Body of pancreas (tissue), 4 donors: ENCODE results near the gene ZBTB21. TPM values are rescaled to one million over a fixed set of nuclear protein-coding genes. Genes with fewer than 3 reads are reported as not detected.
A peak's percentile ranks its signal among the peaks of the same experiment; 100 is the strongest.
"Not testable (repeated sequence)": the region's sequence is repeated elsewhere in the genome, so short reads cannot be mapped to it uniquely, and the experiment has no call there.

Experiments used
- ATAC-seq: fragments of 150-250 bp; one replicate; pipeline ENCODE4 v1.9.1; 2016
- DNase-seq, 4 donors: peaks; one replicate each; pipeline ENCODE4 v3.0.0-alpha.2; 2019
- H3K27ac ChIP-seq, 4 donors: fragments of 200-600 bp; sonication (generic); 1 replicate in 3 of 4; 2 replicates in 1 of 4; pipeline versions ENCODE4 v1.5.1 to v1.6.1; 2016 to 2019; ENCODE audit warnings: mild to moderate bottlenecking in 1 of 4, mixed read lengths in 1 of 4, moderate library complexity in 1 of 4
- H3K27me3 ChIP-seq, 2 donors: fragments of 200-600 bp; sonication (generic); one replicate each; pipeline ENCODE4 v1.6.0; 2016; ENCODE audit warnings: mild to moderate bottlenecking in 1 of 2
- H3K36me3 ChIP-seq, 2 donors: fragments of 200-600 bp; sonication (generic); replicated peaks in 1 of 2; 2 replicates each; pipeline ENCODE4 v1.5.1; 2016; ENCODE audit warnings: low read depth in 2 of 2; ENCODE audit not compliant: insufficient read depth in 1 of 2
- H3K4me1 ChIP-seq: fragments of 200-600 bp; sonication (generic); one replicate; pipeline ENCODE4 v1.6.0; 2016
- H3K4me3 ChIP-seq, 2 donors: fragments of 200-600 bp; sonication (generic); 1 replicate in 1 of 2; 2 replicates in 1 of 2; pipeline ENCODE4 v1.5.1; 2016 to 2019
- H3K9me3 ChIP-seq, 3 donors: fragments of 200-600 bp; sonication (generic); 1 replicate in 2 of 3; 2 replicates in 1 of 3; pipeline ENCODE4 v1.5.1; 2016
- CTCF ChIP-seq, 7 experiments: fragments of 450-650 bp in 4 of 7; fragments of 200-600 bp in 3 of 7; sonication (generic) in 3 of 7; IDR thresholded peaks; one replicate each; pipeline ENCODE4 v1.5.1; 2016 to 2019; ENCODE audit warnings: antibody characterized with exemption in 7 of 7
- POLR2A ChIP-seq, 3 donors: fragments of 450-650 bp; IDR thresholded peaks; one replicate each; pipeline ENCODE4 v1.6.1; 2016; ENCODE audit warnings: antibody characterized with exemption in 3 of 3, mild to moderate bottlenecking in 2 of 3
- WGBS, 2 donors: methylation state at CpG; one replicate each; pipeline ENCODE4 v1.1.5; 2017; 5-methylcytosine and 5-hydroxymethylcytosine counted together
- intact Hi-C: fragments of 100-400 bp; cut with DNase I; formaldehyde crosslinking; loops from one replicate; pipeline ENCODE4 v1.15.1; 2023
- total RNA-seq, 2 donors: library from RNA; depleted of rRNA; stranded (reverse); fragments of >200 nt; gene quantifications; one replicate each; pipeline ENCODE4 v1.1.0, GENCODE V29; 2016

Gene ZBTB21
- total RNA-seq, 2 donors from 2014 or later = 4.2 to 10.2 TPM

- Histone ChIP-seq H3K9me3 (no peaks in the 10 kb centered on the region), H3K27ac (peak overlapping the region; percentile 21 to 72 (median 62)), H3K27me3 (no peaks in the 10 kb centered on the region), H3K4me1 (peaks cover 35% of the 10 kb centered on the region), H3K4me3 (peak overlapping the region; percentile 65 to 88), H3K36me3 (no peaks in the 10 kb centered on the region)
- peak in 3 of 4 donors; percentile 19 to 38 (median 36) for DNase-seq
- WGBS, 2 donors = 0 to 1% methylated on average over 3 to 58 of the region's 67 CpGs
- TF ChIP-seq POLR2A (IDR thresholded peaks at IDR 0.05) = no peak
- no peak for TF ChIP-seq CTCF (IDR thresholded peaks at IDR 0.05)
- ATAC-seq = peak; percentile 47
- intact Hi-C loops = loop anchor here (10.0 kb wide), 2 partner anchors 51 to 59 kb away; no protein-coding TSS in a partner anchor
These were observed 56.8 kb downstream of the ZBTB21 start for GRCh38 chr21:41953249-41953830.

GRCh38 chr21:41952568-41953248, 57.5 kb downstream of the ZBTB21 start:
- peak; percentile 7 for ATAC-seq
- H3K27me3 ChIP-seq = no peaks in the 10 kb centered on the region
- intact Hi-C loops = loop anchor here (10.0 kb wide), 2 partner anchors 52 to 58 kb away; no protein-coding TSS in a partner anchor
- H3K9me3 ChIP-seq = no peaks in the 10 kb centered on the region
- H3K36me3 ChIP-seq = no peaks in the 10 kb centered on the region
- no peak for TF ChIP-seq POLR2A (IDR thresholded peaks at IDR 0.05)
- no peak for TF ChIP-seq CTCF (IDR thresholded peaks at IDR 0.05)
- H3K27ac ChIP-seq = peak overlapping the region in 2 of 4 donors; percentile 58 to 67
- 27 to 45% methylated on average over 24 to 29 of the region's 30 CpGs for whole genome bisulfite sequencing, 2 donors
- DNase-seq = peak in 1 of 4 donors; percentile 23
- H3K4me3 ChIP-seq = peak overlapping the region; percentile 65 to 88
- peaks cover 36% of the 10 kb centered on the region for H3K4me1 ChIP-seq

GRCh38 chr21:41951876-41952567, 58.1 kb downstream of the ZBTB21 start:
- Histone ChIP-seq H3K27me3 (no peaks in the 10 kb centered on the region), H3K36me3 (no peaks in the 10 kb centered on the region), H3K4me1 (peaks cover 37% of the 10 kb centered on the region), H3K27ac (no peak overlapping the region), H3K4me3 (no peak overlapping the region), H3K9me3 (no peaks in the 10 kb centered on the region)
- DNase-seq (no peak), ATAC-seq (no peak)
- TF ChIP-seq POLR2A (IDR thresholded peaks at IDR 0.05) (no peak), CTCF (IDR thresholded peaks at IDR 0.05) (no peak)
- 89 to 96% methylated on average over 5 of the region's 5 CpGs for WGBS, 2 donors
- intact Hi-C loops = loop anchor here (10.0 kb wide), 2 partner anchors 53 to 57 kb away; no protein-coding TSS in a partner anchor

GRCh38 chr21:41950941-41951351, 59.2 kb downstream of the ZBTB21 start:
- DNase-seq (no peak), ATAC-seq (no peak)
- TF ChIP-seq POLR2A (IDR thresholded peaks at IDR 0.05) = no peak
- no peak for TF ChIP-seq CTCF (IDR thresholded peaks at IDR 0.05)
- intact Hi-C loops = loop anchor here (10.0 kb wide), 2 partner anchors 54 to 56 kb away; no protein-coding TSS in a partner anchor
- Histone ChIP-seq H3K4me1 (peaks cover 37% of the 10 kb centered on the region), H3K4me3 (no peak overlapping the region), H3K9me3 (no peaks in the 10 kb centered on the region), H3K27ac (no peak overlapping the region), H3K27me3 (no peaks in the 10 kb centered on the region), H3K36me3 (no peaks in the 10 kb centered on the region)
- WGBS, 2 donors = 87% methylated on average over 4 to 14 of the region's 14 CpGs

- peaks cover 37% of the 10 kb centered on the region for H3K4me1 ChIP-seq
- not testable (repeated sequence) for H3K4me3 ChIP-seq, ATAC-seq, H3K27me3 ChIP-seq, H3K27ac ChIP-seq, DNase-seq, H3K9me3 ChIP-seq, H3K36me3 ChIP-seq
- 89 to 98% methylated on average over 3 of the region's 3 CpGs for WGBS, 2 donors
- intact Hi-C loops = loop anchor here (10.0 kb wide), 2 partner anchors 55 kb away; no protein-coding TSS in a partner anchor
These were observed 60.5 kb downstream of the ZBTB21 start for GRCh38 chr21:41949631-41950030.
